ENCODE data around the gene IFNA13. TPM values are rescaled to one million over a fixed set of nuclear protein-coding genes. Genes with fewer than 3 reads are reported as not detected.

The IFNA13 gene
- polyA plus RNA-seq, 1 of the 3 experiments (the other 2 are of a cell fraction), result not detected

DNA sequence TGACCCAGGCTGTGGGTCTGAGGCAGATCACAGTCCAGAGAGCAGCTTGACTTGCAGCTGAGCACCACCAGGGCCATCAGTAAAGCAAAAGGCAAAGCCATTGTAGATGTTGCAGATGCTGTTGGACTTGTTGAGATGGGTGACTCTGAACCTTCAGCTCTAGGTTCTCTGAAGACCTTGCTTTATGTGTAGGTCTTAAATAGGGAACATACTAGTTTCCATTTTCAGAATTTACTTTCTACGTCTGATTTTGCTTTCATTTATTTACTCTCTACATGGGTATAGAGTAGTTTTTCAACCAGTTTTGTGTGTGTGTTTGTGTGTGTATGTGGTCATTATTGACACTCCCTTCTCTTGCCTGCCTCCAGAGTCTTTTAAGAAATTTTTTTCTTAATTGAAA lies 17.1 kb downstream of the IFNA13 start, which contains the start of gene IFNA6:
Gene IFNA6, minus strand, starts transcription at position 101 of the 400 bp plus-strand sequence. Its CDS starts 0 bp downstream, at position 101.
- no peaks in the 10 kb centered on the region for H3K4me1 ChIP-seq (ENCODE audit: control insufficient read depth in 1 of 2, insufficient read depth in 2 of 2, low read depth in 1 of 2, low read length in 1 of 2)
- no peak for DNase-seq
- no peaks in the 10 kb centered on the region for H3K36me3 ChIP-seq (replicated peaks in 1 of 2; ENCODE audit: control insufficient read depth in 1 of 2, insufficient read depth in 2 of 2, low read length in 1 of 2)
- CTCF ChIA-PET, result no interaction called here
- no peak within 1 kb of the TSS for H3K9ac ChIP-seq
- H3K4me2 ChIP-seq, result no peak within 1 kb of the TSS
- 10% methylated on average over 1 of the region's 1 CpG for WGBS (ENCODE audit: low lambda C conversion rate)
- H4K20me1 ChIP-seq (ENCODE audit: insufficient read depth), result no peaks in the 10 kb centered on the region
- H3K4me3 ChIP-seq (ENCODE audit: low read depth in 2 of 2, low read length in 1 of 2), result no peak within 1 kb of the TSS
- POLR2A ChIA-PET, result no interaction called here
- H3K79me2 ChIP-seq (ENCODE audit: insufficient read depth), result no peaks in the 10 kb centered on the region
- no peak within 1 kb of the TSS for H2AFZ ChIP-seq (ENCODE audit: low read depth)
- no peaks in the 10 kb centered on the region for H3K9me2 ChIP-seq
- no peaks in the 10 kb centered on the region for H3F3A ChIP-seq (replicated peaks; ENCODE audit: insufficient read depth)
- H3K27ac ChIP-seq (ENCODE audit: low read depth in 2 of 2, low read length in 1 of 2), result no peak within 1 kb of the TSS
- no peaks in the 10 kb centered on the region for H3K9me3 ChIP-seq
- no peak for TF ChIP-seq POLR2AphosphoS5 (IDR thresholded peaks at IDR 0.05; ENCODE audit: low read depth, low read length)
- no peak for TF ChIP-seq EP300 (IDR thresholded peaks at IDR 0.05; ENCODE audit: borderline replicate concordance in 1 of 2, low read depth in 1 of 2, low read length in 1 of 2)
- no peak for TF ChIP-seq GATA2 (CRISPR knock-in tag; IDR thresholded peaks at IDR 0.05)
- TF ChIP-seq, protein P1, sequence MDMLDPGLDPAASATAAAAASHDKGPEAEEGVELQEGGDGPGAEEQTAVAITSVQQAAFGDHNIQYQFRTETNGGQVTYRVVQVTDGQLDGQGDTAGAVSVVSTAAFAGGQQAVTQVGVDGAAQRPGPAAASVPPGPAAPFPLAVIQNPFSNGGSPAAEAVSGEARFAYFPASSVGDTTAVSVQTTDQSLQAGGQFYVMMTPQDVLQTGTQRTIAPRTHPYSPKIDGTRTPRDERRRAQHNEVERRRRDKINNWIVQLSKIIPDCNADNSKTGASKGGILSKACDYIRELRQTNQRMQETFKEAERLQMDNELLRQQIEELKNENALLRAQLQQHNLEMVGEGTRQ (IDR thresholded peaks at IDR 0.05; ENCODE audit: borderline replicate concordance, low read depth, low read length), result no peak
- TF ChIP-seq, protein P2, sequence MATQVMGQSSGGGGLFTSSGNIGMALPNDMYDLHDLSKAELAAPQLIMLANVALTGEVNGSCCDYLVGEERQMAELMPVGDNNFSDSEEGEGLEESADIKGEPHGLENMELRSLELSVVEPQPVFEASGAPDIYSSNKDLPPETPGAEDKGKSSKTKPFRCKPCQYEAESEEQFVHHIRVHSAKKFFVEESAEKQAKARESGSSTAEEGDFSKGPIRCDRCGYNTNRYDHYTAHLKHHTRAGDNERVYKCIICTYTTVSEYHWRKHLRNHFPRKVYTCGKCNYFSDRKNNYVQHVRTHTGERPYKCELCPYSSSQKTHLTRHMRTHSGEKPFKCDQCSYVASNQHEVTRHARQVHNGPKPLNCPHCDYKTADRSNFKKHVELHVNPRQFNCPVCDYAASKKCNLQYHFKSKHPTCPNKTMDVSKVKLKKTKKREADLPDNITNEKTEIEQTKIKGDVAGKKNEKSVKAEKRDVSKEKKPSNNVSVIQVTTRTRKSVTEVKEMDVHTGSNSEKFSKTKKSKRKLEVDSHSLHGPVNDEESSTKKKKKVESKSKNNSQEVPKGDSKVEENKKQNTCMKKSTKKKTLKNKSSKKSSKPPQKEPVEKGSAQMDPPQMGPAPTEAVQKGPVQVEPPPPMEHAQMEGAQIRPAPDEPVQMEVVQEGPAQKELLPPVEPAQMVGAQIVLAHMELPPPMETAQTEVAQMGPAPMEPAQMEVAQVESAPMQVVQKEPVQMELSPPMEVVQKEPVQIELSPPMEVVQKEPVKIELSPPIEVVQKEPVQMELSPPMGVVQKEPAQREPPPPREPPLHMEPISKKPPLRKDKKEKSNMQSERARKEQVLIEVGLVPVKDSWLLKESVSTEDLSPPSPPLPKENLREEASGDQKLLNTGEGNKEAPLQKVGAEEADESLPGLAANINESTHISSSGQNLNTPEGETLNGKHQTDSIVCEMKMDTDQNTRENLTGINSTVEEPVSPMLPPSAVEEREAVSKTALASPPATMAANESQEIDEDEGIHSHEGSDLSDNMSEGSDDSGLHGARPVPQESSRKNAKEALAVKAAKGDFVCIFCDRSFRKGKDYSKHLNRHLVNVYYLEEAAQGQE (IDR thresholded peaks at IDR 0.05; ENCODE audit: low read depth, low read length), result no peak
- TF ChIP-seq ELF1 (IDR thresholded peaks at IDR 0.05), result no peak
- TF ChIP-seq, protein P3, sequence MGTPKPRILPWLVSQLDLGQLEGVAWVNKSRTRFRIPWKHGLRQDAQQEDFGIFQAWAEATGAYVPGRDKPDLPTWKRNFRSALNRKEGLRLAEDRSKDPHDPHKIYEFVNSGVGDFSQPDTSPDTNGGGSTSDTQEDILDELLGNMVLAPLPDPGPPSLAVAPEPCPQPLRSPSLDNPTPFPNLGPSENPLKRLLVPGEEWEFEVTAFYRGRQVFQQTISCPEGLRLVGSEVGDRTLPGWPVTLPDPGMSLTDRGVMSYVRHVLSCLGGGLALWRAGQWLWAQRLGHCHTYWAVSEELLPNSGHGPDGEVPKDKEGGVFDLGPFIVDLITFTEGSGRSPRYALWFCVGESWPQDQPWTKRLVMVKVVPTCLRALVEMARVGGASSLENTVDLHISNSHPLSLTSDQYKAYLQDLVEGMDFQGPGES (IDR thresholded peaks at IDR 0.05; ENCODE audit: low read depth, low read length), result no peak
- no peak for TF ChIP-seq SIN3A (IDR thresholded peaks at IDR 0.05; ENCODE audit: borderline replicate concordance, low read depth, low read length)
- TF ChIP-seq FOSL2 (IDR thresholded peaks at IDR 0.05; ENCODE audit: borderline replicate concordance, low read depth), result no peak
- TF ChIP-seq, protein P4, sequence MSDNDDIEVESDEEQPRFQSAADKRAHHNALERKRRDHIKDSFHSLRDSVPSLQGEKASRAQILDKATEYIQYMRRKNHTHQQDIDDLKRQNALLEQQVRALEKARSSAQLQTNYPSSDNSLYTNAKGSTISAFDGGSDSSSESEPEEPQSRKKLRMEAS (IDR thresholded peaks at IDR 0.05; ENCODE audit: low read depth), result no peak
- TF ChIP-seq RXRA (IDR thresholded peaks at IDR 0.05; ENCODE audit: borderline replicate concordance, low read depth), result no peak
- no peak for TF ChIP-seq SMC3 (IDR thresholded peaks at IDR 0.05; ENCODE audit: low read depth, low read length)
- TF ChIP-seq FOXM1 (IDR thresholded peaks at IDR 0.05; ENCODE audit: low read depth), result no peak
- no peaks in the 10 kb centered on the region; the same call in 1 of the 2 replicates for H3K27me3 ChIP-seq (ENCODE audit: insufficient read depth)
